T-helper 1 cell treated with Interleukin-12 subunit alpha and Interleukin-12 subunit beta and Interleukin-4 antibody, amounts not matched to agents 30 ng/mL and 1 ng/mL, for 36 hours (primary cell): ENCODE data around the gene BAD. TPM values are rescaled to one million over a fixed set of nuclear protein-coding genes. Genes with fewer than 3 reads are reported as not detected.

Source experiments
- intact Hi-C: fragments of 100-400 bp; cut with micrococcal nuclease; formaldehyde crosslinking; loops from one replicate; pipeline ENCODE4 v1.15.1; 2024
- total RNA-seq: library from RNA; stranded (reverse); gene quantifications from 2 replicates; pipeline ENCODE4 v1.2.3, GENCODE V29; 2022

The BAD gene
- total RNA-seq, 1 donor from 2014 or later, result 45.8 TPM

- intact Hi-C loops, result no loop called here
These were observed 2.3 kb downstream of the BAD start for GRCh38 chr11:64281957-64282770.

GRCh38 chr11:64278576-64279190, 5.8 kb downstream of the BAD start:
- intact Hi-C loops, result no loop called here

- intact Hi-C loops, result no loop called here
These were observed 7.6 kb downstream of the BAD start for GRCh38 chr11:64276653-64277431.

GRCh38 chr11:64275841-64276240, 8.6 kb downstream of the BAD start:
- intact Hi-C loops, result no loop called here

GRCh38 chr11:64275031-64275800, 9.2 kb downstream of the BAD start:
- intact Hi-C loops, result no loop called here

GRCh38 chr11:64269540-64270220, 14.8 kb downstream of the BAD start:
- intact Hi-C loops, result loop anchor here (1.0 to 2.0 kb wide), 14 partner anchors 16 to 648 kb away; partner anchors contain the start of genes ATG2A, CCDC88B, DNAJC4 and ESRRA

GRCh38 chr11:64268893-64269539, 15.4 kb downstream of the BAD start:
- intact Hi-C loops, result loop anchor here (1.0 to 2.0 kb wide), 6 partner anchors 18 to 509 kb away; partner anchors contain the start of genes CCDC88B, DNAJC4, PLCB3 and PPP1R14B

GRCh38 chr11:64268025-64268892, 16.2 kb downstream of the BAD start:
- intact Hi-C loops, result loop anchor here (2.0 kb wide), 1 partner anchor 73 kb away; the partner anchor contains the start of gene CCDC88B

GRCh38 chr11:64267207-64267945, 17.1 kb downstream of the BAD start:
- intact Hi-C loops, result no loop called here

- intact Hi-C loops, result no loop called here
These were observed 18.1 kb downstream of the BAD start for GRCh38 chr11:64266339-64266738.

GRCh38 chr11:64265176-64266160, 19.0 kb downstream of the BAD start:
- intact Hi-C loops, result no loop called here

GRCh38 chr11:64264371-64264852, 20.1 kb downstream of the BAD start:
- intact Hi-C loops, result no loop called here

GRCh38 chr11:64263947-64264317, 20.5 kb downstream of the BAD start:
- intact Hi-C loops, result no loop called here

GRCh38 chr11:64263021-64263946, 21.2 kb downstream of the BAD start:
- intact Hi-C loops, result no loop called here

- intact Hi-C loops, result no loop called here
These were observed 22.0 kb downstream of the BAD start for GRCh38 chr11:64262271-64263002.
